H1 (cell line): ENCODE measurements around the gene KCND1. TPM values are rescaled to one million over a fixed set of nuclear protein-coding genes. Genes with fewer than 3 reads are reported as not detected.

Experiments
- CTCF ChIA-PET: fragments of 300-600 bp; sonication (Branson Sonifier 250); formaldehyde crosslinking; loops from one replicate; lab custom pipeline; 2021; ENCODE audit not compliant: partially characterized antibody; lab: Charles Lee
- POLR2A ChIA-PET: fragments of 300-600 bp; sonication (Branson Sonifier 250); formaldehyde crosslinking; loops from one replicate; lab custom pipeline; 2021; ENCODE audit warnings: inconsistent platforms; ENCODE audit not compliant: partially characterized antibody; lab: Charles Lee
- DNase-seq, 2 experiments: peaks; one replicate each; pipeline versions ENCODE4 v3.0.0 to v3.0.0-alpha.2; 2010 to 2022; ENCODE audit warnings: low spot score in 2 of 2, low read depth in 1 of 2, mixed read lengths in 1 of 2
- FAIRE-seq: peaks from 2 replicates; lab custom pipeline; 2011; peaks lifted over from hg19 to GRCh38; lab: Jason Lieb, UNC
- H2AFZ ChIP-seq: 2 replicates; pipeline ENCODE4 v1.8.1; 2012; ENCODE audit warnings: low read length, inconsistent platforms
- H2AK5ac ChIP-seq: 2 replicates; pipeline ENCODE4 v1.6.1; 2013; ENCODE audit warnings: low read depth, low read length
- H2BK120ac ChIP-seq: replicated peaks from 2 replicates; pipeline ENCODE3; 2013; ENCODE audit warnings: low read depth, low read length, inconsistent platforms
- H2BK12ac ChIP-seq: 2 replicates; pipeline ENCODE4 v1.6.1; 2013; ENCODE audit warnings: low read depth, low read length
- H2BK15ac ChIP-seq: 2 replicates; pipeline ENCODE4 v1.6.1; 2013; ENCODE audit warnings: low read length
- H2BK20ac ChIP-seq: 2 replicates; pipeline ENCODE4 v1.6.1; 2013; ENCODE audit warnings: low read length
- H2BK5ac ChIP-seq: 2 replicates; pipeline ENCODE4 v1.6.1; 2013; ENCODE audit warnings: low read depth, low read length
- H3K14ac ChIP-seq: 2 replicates; pipeline ENCODE4 v1.6.1; 2013; ENCODE audit warnings: inconsistent platforms; ENCODE audit not compliant: insufficient read length
- H3K18ac ChIP-seq: 2 replicates; pipeline ENCODE4 v1.6.1; 2013; ENCODE audit warnings: low read length; ENCODE audit errors: extremely low read depth
- H3K23ac ChIP-seq: 2 replicates; pipeline ENCODE4 v1.6.1; 2013; ENCODE audit warnings: inconsistent platforms; ENCODE audit not compliant: insufficient read length
- H3K23me2 ChIP-seq: 2 replicates; pipeline ENCODE4 v1.6.1; 2013; ENCODE audit warnings: low read depth, low read length
- H3K27ac ChIP-seq: 2 replicates; pipeline ENCODE4 v1.6.1; 2011; ENCODE audit warnings: low read depth, low read length, inconsistent platforms
- H3K27me3 ChIP-seq, 4 experiments: replicated peaks in 1 of 4; 1 replicate in 1 of 4; 2 replicates in 3 of 4; pipeline versions ENCODE4 v1.6.1 to v1.8.1; 2011 to 2013; ENCODE audit warnings: low read length in 3 of 4, mild to moderate bottlenecking in 3 of 4, inconsistent platforms in 2 of 4, mixed read lengths in 2 of 4, moderate library complexity in 1 of 4; ENCODE audit not compliant: control insufficient read depth in 3 of 4, insufficient read depth in 3 of 4; ENCODE audit errors: extremely low read depth in 1 of 4
- H3K36me3 ChIP-seq, 4 experiments: 2 replicates each; pipeline versions ENCODE4 v1.6.1 to v1.8.1; 2011 to 2013; ENCODE audit warnings: mild to moderate bottlenecking in 4 of 4, low read length in 3 of 4, moderate library complexity in 2 of 4, control low read depth in 1 of 4, inconsistent platforms in 1 of 4; ENCODE audit not compliant: insufficient read depth in 4 of 4, control insufficient read depth in 2 of 4
- H3K4ac ChIP-seq: replicated peaks from 2 replicates; pipeline ENCODE3; 2013; ENCODE audit warnings: low read length, low read depth, mixed read lengths, inconsistent platforms; ENCODE audit not compliant: insufficient read length
- H3K4me1 ChIP-seq, 4 experiments: replicated peaks in 1 of 4; 1 replicate in 1 of 4; 2 replicates in 3 of 4; pipeline versions ENCODE4 v1.6.1 to v1.8.1; 2011 to 2013; ENCODE audit warnings: low read length in 3 of 4, inconsistent platforms in 2 of 4, mixed read lengths in 1 of 4; ENCODE audit not compliant: insufficient read depth in 4 of 4, control insufficient read depth in 3 of 4
- H3K4me2 ChIP-seq, 2 experiments: 2 replicates each; pipeline versions ENCODE4 v1.6.1 to v1.8.1; 2011 to 2013; ENCODE audit warnings: low read depth in 2 of 2, low read length in 2 of 2, control low read depth in 1 of 2, inconsistent platforms in 1 of 2, mild to moderate bottlenecking in 1 of 2; ENCODE audit not compliant: insufficient read depth in 1 of 2
- H3K4me3 ChIP-seq, 4 experiments: fragments of 200-600, 300-600 bp in 1 of 4; sonication (generic), shearing (Covaris generic), sonication (Bioruptor Twin) in 1 of 4; 2 replicates each; pipeline versions ENCODE4 v1.5.1 to v1.8.1; 2011 to 2016; ENCODE audit warnings: low read length in 4 of 4, low read depth in 3 of 4, control low read depth in 2 of 4, inconsistent platforms in 2 of 4, mild to moderate bottlenecking in 2 of 4, mixed read lengths in 1 of 4, moderate library complexity in 1 of 4; ENCODE audit not compliant: insufficient read depth in 2 of 4; ENCODE audit errors: extremely low read depth in 1 of 4
- H3K56ac ChIP-seq: replicated peaks from 2 replicates; pipeline ENCODE3; 2013; ENCODE audit warnings: low read depth, mild to moderate bottlenecking, mixed read lengths, low read length, inconsistent platforms; ENCODE audit not compliant: insufficient read length
- H3K79me1 ChIP-seq: 2 replicates; pipeline ENCODE4 v1.6.1; 2013; ENCODE audit warnings: low read depth, low read length, control low read depth
- H3K79me2 ChIP-seq, 2 experiments: 2 replicates each; pipeline versions ENCODE4 v1.6.1 to v1.8.1; 2012 to 2013; ENCODE audit warnings: low read length in 2 of 2, mild to moderate bottlenecking in 2 of 2, inconsistent platforms in 1 of 2; ENCODE audit not compliant: insufficient read depth in 2 of 2, control insufficient read depth in 1 of 2
- H3K9ac ChIP-seq, 4 experiments: replicated peaks in 1 of 4; 1 replicate in 1 of 4; 2 replicates in 3 of 4; pipeline versions ENCODE4 v1.6.1 to v1.8.1; 2011 to 2013; ENCODE audit warnings: low read depth in 3 of 4, low read length in 3 of 4, control low read depth in 2 of 4, mild to moderate bottlenecking in 2 of 4, moderate library complexity in 2 of 4, inconsistent platforms in 1 of 4; ENCODE audit errors: extremely low read depth in 1 of 4
- H3K9me3 ChIP-seq, 2 experiments: 2 replicates each; pipeline versions ENCODE4 v1.6.1 to v1.8.1; 2012 to 2013; ENCODE audit warnings: mild to moderate bottlenecking in 2 of 2, moderate library complexity in 2 of 2, control low read depth in 1 of 2, inconsistent platforms in 1 of 2, low read depth in 1 of 2, low read length in 1 of 2, mixed read lengths in 1 of 2; ENCODE audit not compliant: insufficient read depth in 2 of 2
- H4K20me1 ChIP-seq, 2 experiments: replicated peaks in 1 of 2; 2 replicates each; pipeline versions ENCODE3 to v1.8.1; 2011 to 2013; ENCODE audit warnings: inconsistent platforms in 2 of 2, low read length in 2 of 2, mild to moderate bottlenecking in 1 of 2; ENCODE audit not compliant: insufficient read depth in 2 of 2, control insufficient read depth in 1 of 2
- H4K5ac ChIP-seq: 2 replicates; pipeline ENCODE4 v1.6.1; 2013; ENCODE audit warnings: low read length, low read depth, mixed read lengths, inconsistent platforms; ENCODE audit not compliant: insufficient read length
- H4K8ac ChIP-seq: 2 replicates; pipeline ENCODE4 v1.8.0; 2013; ENCODE audit warnings: mild to moderate bottlenecking, moderate library complexity, low read length, inconsistent platforms; ENCODE audit not compliant: insufficient read depth; ENCODE audit errors: extremely low read depth
- H4K91ac ChIP-seq: replicated peaks from 2 replicates; pipeline ENCODE3; 2013; ENCODE audit warnings: low read length, mixed read lengths, inconsistent platforms; ENCODE audit not compliant: insufficient read length
- CBX5 ChIP-seq: fragments of 300-800, 300-1000 bp; sonication (generic); IDR thresholded peaks from 2 replicates; pipeline ENCODE4 v1.7.1; 2016; ENCODE audit warnings: antibody characterized with exemption, low read length, low read depth
- E2F6 ChIP-seq: IDR thresholded peaks from 2 replicates; pipeline ENCODE4 v1.6.1; 2012; ENCODE audit warnings: inconsistent platforms
- GABPA ChIP-seq: IDR thresholded peaks from 2 replicates; pipeline ENCODE4 v1.6.1; 2011; ENCODE audit warnings: mild to moderate bottlenecking, low read length, moderate library complexity, borderline replicate concordance; ENCODE audit not compliant: insufficient read depth
- KDM1A ChIP-seq: fragments of 200-600, 300-600 bp; sonication (generic); IDR thresholded peaks from 2 replicates; pipeline ENCODE4 v1.7.1; 2016; ENCODE audit warnings: mild to moderate bottlenecking, low read length, borderline replicate concordance
- POU5F1 ChIP-seq: IDR thresholded peaks from 2 replicates; pipeline ENCODE4 v1.6.1; 2011; ENCODE audit warnings: low read depth, mild to moderate bottlenecking, low read length, moderate library complexity
- SIX5 ChIP-seq: IDR thresholded peaks from 2 replicates; pipeline ENCODE4 v1.6.1; 2011; ENCODE audit warnings: mild to moderate bottlenecking, low read depth, low read length
- SP1 ChIP-seq: IDR thresholded peaks from 2 replicates; pipeline ENCODE4 v1.6.1; 2011; ENCODE audit warnings: low read depth, low read length
- WGBS, 2 experiments: shearing (Covaris generic) in 1 of 2; methylation state at CpG; one replicate each; pipeline versions ENCODE4 v1.1.6 to v1.1.7; 2013 to 2015; ENCODE audit warnings: low lambda C conversion rate in 2 of 2, mixed read lengths in 2 of 2, inconsistent platforms in 1 of 2, low coverage in 1 of 2, missing lambda C conversion rate in 1 of 2; ENCODE audit not compliant: insufficient replicate concordance in 2 of 2, insufficient coverage in 1 of 2, insufficient read length in 1 of 2; ENCODE audit errors: extremely low coverage in 1 of 2, missing lambda C conversion rate in 1 of 2; 5-methylcytosine and 5-hydroxymethylcytosine counted together
- polyA plus RNA-seq, 7 experiments: library from polyadenylated mRNA; depleted of rRNA in 3 of 7; stranded (reverse) in 5 of 7; unstranded in 2 of 7; fragments of >200 nt in 5 of 7; fragments of 200-250 nt in 2 of 7; gene quantifications; 1 replicate in 5 of 7; 2 replicates in 1 of 7; 4 replicates in 1 of 7; pipeline versions ENCODE4 v1.2.1 to v1.2.3, GENCODE V29; 2011 to 2013; ENCODE audit warnings: missing spikeins in 2 of 7, mixed read lengths in 2 of 7
- total RNA-seq: library from RNA; stranded (reverse); fragmentation: NEBNext Ultra II Directional; extraction: Animal tissue kit (Norgen Biotek cat#: 25700); gene quantifications from 2 replicates; pipeline ENCODE4 v1.2.1, GENCODE V29; 2021

KCND1 gene
- total and polyA plus RNA-seq, 2 of the 8 experiments (the other 6 are each of a cell fraction or from before 2014, with no cell fraction given), result 3.1 to 6.8 TPM

GRCh38 chrX:48976086-48976485 is 4.4 kb upstream of the KCND1 start:
- Histone ChIP-seq H3K79me1 (no peaks in the 10 kb centered on the region), H2AFZ (no peak overlapping the region), H3K4me2 (no peak overlapping the region), H3K9me3 (no peaks in the 10 kb centered on the region), H2BK20ac (no peak overlapping the region), H4K20me1 (peaks cover 2 to 4% of the 10 kb centered on the region in 2 experiments), H4K8ac (no peak overlapping the region), H3K79me2 (no peaks in the 10 kb centered on the region), H3K14ac (no peak overlapping the region), H3K18ac (no peak overlapping the region), H2BK15ac (no peak overlapping the region), H3K23ac (no peak overlapping the region), H3K36me3 (peaks cover 4 to 37% (median 21%) of the 10 kb centered on the region in 4 experiments; a peak in 6 of 8 replicates), H3K4me3 (no peak overlapping the region), H3K4me1 (0 out of 7 replicates have a peak, but pooled peaks cover 0 to 3% (median 0%) of the 10 kb centered on the region in 4 experiments), H3K56ac (no peak overlapping the region), H2AK5ac (no peak overlapping the region), H2BK5ac (no peak overlapping the region), H3K27ac (no peak overlapping the region), H3K9ac (no peak overlapping the region), H4K91ac (no peak overlapping the region), H2BK12ac (no peak overlapping the region), H3K4ac (no peak overlapping the region), H2BK120ac (no peak overlapping the region), H4K5ac (no peak overlapping the region), H3K27me3 (no peaks in the 10 kb centered on the region), H3K23me2 (peaks cover 4% of the 10 kb centered on the region; the same call in 1 of the 2 replicates)
- WGBS, 2 experiments, result 91% methylated on average over 4 of the region's 6 CpGs; no CpG with 5 or more reads in 1 of the 2 experiments
- no peak for FAIRE-seq
- TF ChIP-seq CBX5 (no peak), POU5F1 (no peak), E2F6 (no peak), SP1 (no peak), GABPA (no peak), SIX5 (no peak), KDM1A (no peak)
- POLR2A ChIA-PET, result interaction anchor here (0.9 to 1.2 kb wide), 3 partner anchors 14 to 130 kb away, joined by 3 to 5 read pairs (median 3); no protein-coding TSS in a partner anchor
- CTCF ChIA-PET, result interaction anchor here (1.1 kb wide), 1 partner anchor 23 kb away, joined by 3 read pairs; no protein-coding TSS in a partner anchor
- DNase-seq, result no peak
